Limb (tissue), 2 donors: ENCODE data around the gene ECT2L.

Experiments
- DNase-seq, 2 donors: peaks; one replicate each; pipeline ENCODE4 v3.0.0-alpha.2; 2016; ENCODE audit errors: extremely low spot score in 2 of 2

ECT2L gene

DNA sequence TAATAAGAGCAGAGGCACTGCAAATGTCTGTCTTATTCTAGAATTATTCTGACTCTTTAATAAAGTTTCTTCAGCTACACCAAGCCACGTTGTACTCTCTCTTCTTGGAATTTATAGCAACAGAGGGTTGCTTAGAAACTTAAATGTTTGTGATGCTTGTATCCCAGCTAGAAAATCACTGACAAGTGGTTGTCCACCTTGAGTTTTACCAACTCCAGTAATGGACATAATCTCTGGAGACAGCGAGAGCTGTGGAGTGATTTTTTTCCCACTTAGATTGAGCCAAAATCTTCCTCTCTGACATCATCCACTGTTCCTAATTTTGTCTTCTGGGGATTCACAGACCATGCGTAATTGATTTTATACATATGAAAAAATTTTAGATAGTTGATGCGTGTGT is 8.0 kb downstream of the ECT2L start:
- peak in 1 of 2 donors; percentile 83 for DNase-seq

DNA sequence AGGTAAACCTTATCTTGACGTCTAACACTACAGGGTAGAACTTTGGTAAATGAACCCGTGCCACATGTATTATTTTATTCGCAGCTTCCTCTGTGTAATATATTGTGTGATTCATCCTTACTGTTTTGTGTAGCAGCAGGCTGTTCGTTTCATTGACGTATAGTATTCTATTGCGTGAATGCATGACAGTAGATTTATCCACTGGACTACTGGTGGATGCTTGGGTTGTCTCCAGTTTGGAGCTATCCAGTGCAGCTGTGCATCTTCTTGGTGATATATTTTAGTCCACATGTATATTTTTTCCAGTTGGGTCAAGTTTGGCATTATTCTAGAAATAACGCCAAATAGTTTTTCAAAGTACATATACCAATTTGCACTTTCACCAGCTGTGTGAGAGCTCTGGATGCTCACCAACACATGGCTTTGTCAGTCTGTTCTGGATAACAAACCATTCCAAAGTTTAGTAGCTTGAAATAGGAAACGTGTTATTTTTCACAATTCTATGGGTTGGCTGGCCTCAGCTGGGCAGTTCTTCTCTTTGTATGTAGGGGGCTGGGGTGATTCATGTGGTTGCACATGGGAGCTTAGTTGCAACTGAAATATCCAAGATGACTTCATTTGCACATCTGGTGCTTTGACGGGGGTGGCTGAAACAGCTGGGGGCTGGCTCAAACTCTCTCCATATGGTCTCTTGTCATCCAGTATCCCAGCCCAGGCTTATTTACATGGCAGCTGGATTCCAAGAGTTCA is 9.3 kb downstream of the ECT2L start:
- DNase-seq = peak; percentile 52 to 81

DNA sequence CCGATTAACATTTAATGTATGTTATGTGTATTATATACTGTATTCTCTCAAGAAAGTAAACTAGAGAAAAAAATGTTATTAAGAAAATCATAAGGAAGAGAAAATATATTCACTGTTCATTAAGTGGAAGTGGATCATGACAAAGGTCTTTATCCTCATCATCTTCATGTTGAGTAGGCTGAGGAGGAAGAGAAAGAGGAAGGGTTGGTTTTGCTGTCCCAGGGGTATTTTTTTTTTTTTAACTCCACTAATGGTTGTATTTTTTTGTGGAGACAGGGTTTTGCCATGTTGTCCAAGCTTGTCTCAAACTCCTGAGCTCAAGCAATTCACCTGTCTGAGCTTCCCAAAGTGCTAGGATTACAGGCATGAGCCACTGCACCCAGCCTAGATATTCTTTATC is 11.0 kb downstream of the ECT2L start:
- no peak for DNase-seq

DNA sequence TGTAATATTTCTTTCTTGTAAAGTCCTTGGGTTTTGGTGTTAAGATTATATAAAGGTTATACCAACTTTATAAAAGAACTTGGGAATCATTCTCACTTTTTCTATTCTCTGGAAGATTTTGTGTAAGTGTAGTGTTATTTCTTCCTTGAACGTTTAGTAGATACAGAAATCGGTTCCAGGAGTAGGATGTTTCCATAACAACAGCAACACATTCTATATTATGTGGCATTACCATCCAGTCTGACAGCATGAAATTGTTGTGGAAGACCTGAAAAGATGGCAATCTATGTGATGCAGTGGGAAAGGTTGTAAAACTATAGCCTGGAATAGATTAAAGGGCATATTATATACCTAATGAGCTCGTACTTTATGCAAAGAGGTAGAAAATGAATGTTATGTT is 13.8 kb downstream of the ECT2L start:
- no peak for DNase-seq

DNA sequence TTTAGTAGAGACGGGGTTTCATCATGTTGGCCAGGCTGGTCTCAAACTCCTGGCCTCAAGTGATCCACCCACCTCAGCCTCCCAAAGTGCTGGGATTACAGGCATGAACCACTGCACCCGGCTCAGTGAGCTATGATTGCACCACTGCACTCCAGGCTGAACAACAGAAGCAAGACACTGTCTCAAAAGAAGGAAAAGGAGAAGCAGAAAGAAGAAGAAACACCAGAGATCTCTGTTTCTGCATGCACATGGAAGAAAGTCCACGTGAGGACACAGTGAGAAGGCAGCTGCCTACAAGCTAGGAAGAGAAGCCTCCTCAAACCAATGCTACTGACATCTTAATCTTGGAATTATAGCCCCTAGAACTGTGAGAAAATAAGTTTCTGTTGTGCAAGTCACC is 16.0 kb downstream of the ECT2L start:
- DNase-seq = no peak

DNA sequence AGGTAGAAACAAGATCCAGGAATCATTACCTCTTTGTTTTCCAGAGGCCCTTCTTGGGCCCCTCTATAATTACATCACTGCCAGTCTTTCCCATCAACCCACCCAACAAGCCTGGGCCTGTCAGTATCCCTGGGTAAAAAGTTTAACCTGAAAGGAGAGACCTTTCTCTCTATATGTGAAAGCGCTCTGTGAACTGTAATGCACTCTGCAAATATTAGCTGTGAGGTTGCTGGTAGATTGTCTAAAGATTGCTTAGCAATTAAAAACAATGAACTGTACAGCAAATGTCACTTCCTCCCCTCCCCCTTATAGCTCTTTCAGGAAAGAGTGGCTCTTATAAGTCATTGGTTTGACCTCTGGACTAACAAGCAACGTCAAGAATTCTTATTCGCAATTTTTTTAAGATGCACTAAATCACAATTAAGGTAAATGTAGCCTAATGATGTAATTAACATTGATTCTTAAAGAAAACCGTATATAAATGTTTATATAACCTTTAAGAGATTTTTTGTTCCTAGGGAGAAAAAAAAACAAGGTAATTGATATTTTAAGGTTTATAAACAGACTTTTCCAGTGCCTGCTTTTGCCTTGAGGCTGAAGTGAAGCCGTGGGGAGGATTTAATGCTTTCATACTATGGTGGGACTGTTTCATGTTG is 18.4 kb downstream of the ECT2L start:
- no peak for DNase-seq

DNA sequence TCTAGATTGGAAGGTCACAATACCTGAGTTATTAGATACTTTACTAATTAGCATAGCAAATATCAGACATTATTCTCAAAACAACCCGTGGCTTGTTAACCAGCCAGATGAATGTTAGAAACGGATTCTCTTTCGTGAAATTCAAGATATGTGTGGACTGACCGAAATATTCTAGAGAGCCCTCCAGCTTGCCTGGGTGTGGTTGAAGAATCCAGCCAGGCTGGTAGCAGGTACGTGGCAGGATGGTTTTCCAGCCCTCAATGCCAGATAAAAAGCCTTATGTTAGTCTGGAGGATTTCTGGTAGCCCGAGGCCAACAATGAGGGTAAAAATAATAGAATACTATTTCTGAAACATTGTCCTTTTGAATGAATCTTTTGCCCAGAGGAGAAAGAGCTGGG is 19.3 kb downstream of the ECT2L start:
- DNase-seq = no peak

DNA sequence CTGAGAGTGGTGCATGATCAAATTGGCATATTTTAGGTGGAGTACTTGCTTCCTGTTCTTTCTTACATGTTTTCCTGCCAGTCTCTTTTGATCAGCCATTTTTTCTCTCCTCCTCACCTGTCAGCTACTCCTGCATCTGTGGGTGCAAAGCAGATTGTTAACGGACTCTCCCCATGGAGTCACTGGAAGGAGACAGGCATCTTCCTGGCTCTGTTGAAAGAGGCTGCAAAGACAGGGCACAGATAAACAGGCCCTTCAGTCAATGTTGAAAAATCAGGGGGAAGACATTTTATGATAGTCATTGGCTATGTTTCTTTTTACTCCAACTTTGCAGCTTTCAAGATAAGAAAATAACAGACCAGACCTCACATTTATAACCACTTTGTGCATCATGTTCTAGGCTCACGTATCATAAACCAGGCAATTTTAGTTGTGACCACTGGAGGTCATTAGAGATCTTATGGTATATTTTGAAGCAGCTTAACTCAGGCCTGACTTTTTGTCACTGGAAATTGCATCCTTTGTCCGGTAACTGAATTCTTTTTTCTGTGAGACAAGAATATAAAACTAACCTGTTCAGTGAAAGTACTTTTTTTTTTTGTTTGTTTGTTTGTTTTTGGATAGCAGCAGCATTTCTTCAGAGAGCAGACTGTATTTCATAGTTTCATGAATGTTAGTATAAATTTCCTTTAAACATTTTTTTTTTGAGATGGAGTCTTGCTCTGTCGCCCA is 20.1 kb downstream of the ECT2L start:
- DNase-seq = peak in 1 of 2 donors; percentile 77

DNA sequence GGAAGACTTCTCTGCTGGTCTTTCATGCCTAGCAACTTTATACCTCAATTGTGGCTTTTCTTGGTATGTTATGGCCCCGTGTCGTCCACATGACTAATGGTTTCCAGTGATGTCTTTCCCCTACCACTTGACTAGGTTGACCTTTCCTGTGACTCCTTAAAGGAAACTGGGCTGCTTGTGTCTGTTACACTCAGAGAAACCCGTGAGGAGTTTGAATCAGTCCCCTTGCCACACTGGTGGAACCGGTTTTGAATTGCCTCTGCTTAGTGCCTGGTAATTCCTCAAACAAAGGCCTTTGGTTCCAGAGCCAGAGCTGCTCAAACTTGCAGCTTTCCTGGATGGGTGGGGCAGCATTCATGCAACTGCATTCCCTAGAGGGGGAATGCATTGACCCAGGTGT is 21.9 kb downstream of the ECT2L start:
- peak in 1 of 2 donors; percentile 36 for DNase-seq

DNA sequence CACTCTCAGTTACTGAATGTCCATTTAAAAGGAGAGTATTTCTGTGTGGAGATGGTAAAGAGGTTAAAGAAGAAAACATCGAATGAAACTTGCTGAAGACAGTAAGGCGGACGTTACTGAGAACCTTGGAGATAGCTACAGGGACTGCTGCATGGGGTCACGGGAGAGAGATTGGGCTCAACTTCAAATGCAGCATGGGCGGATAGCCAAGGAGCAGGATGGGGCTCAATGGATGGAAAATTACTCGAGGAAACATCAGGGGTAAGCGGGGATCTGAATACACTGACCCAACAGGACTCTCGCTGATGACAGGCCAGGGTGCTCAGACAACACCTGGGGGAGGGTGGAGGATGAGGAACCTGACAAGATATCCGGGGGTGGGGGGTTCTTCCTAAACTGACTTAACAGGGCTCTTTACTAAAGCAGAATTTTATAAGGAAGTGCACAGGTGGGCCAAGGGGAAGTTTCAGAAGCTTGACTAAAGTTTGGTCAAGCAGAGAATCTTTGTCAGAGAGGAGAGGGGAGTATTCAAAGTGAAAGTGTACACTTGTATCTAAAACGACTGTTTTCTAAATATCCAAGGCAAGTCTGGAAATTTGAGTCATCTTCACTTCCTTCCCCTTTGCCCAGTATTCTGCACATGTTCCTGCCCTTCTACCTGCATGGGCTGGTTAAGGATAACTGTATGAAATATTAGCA is 22.8 kb downstream of the ECT2L start:
- no peak for DNase-seq

DNA sequence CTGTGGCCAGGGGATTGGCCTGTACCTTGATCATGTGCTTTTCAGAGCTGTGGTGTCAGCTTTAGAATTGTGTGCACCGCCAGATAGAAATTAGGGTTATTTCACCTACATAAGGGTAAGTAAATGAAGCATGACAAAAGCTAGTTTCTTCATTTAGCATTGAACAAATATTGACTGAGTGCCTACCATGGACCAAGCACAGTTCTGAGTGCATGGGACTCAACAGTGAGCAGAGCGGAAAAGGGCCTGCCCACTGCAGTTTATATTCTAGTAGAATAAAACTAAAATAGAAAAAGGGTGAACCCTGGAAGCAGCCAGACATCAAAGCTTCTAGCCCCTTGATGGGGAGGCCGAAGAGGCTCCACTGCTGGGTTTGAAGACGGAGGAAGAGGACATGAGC is 25.6 kb downstream of the ECT2L start:
- DNase-seq = no peak

DNA sequence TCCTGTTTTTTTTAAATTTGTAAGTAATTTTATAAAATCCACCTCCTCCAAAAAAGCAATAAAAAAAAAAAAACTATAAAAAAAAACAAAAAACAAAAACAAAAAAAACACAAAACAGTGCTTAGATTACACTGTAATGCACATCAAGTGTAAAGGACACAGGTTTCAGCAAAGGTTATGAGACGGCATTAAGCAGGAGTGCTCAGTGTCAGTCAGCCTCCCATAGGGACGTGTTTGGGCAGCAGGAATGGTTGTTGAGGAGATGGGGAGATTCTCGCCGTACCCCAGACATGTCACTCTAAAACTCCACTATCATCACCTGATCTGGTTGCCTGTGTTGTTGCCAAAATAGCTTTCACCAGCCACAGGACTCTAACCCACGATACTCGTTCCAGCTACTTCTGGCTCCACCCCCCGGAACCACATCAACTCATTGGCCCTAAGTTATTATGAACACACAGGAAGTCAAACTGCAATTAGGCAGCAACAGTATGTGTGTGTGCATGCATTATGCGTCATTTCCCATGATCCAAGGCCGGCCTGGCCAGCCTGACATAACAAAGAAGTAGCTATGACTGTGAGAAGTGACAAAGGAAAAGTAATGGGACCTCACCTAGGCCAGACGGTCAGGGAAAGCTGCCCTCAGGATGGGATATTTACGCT is 28.7 kb downstream of the ECT2L start:
- DNase-seq = no peak

DNA sequence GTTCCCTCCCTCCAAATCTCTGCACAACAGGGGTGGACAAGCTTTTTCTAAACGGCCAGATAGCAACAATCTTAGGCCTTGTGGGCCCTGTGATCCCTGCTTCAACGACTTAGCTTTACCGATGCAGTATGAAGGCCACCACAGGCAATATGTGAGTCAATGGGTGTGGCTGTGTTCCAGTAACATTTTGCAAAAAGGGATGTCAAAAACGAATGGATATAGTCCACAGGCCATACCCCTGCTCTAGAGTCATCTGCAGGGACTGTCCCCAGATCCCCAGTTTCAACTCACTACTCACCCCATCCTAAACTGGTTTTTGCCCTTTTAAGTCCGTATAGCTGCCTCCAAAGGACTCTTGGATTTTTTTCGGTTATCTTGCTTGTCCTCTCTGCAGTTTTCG is 34.4 kb downstream of the ECT2L start:
- DNase-seq = no peak

DNA sequence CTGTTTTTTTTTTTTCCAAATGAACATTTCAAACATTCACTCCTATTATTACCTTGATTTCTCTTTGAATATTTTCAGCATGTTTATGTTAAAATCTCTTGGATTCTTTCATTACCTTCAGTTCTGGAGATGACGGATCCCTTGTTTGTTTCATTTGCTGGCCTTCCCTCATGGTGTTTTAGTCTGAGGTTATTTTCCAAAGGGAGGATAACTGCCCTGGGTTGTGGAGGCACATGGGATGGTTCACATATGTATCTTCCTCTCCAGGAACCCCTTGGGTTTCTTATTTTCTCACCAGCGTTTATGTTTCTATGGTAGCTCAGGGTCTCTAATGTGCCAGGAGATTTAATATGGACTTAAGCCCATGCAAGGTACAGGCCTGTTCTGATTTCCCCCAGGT is 36.3 kb downstream of the ECT2L start:
- DNase-seq = no peak

DNA sequence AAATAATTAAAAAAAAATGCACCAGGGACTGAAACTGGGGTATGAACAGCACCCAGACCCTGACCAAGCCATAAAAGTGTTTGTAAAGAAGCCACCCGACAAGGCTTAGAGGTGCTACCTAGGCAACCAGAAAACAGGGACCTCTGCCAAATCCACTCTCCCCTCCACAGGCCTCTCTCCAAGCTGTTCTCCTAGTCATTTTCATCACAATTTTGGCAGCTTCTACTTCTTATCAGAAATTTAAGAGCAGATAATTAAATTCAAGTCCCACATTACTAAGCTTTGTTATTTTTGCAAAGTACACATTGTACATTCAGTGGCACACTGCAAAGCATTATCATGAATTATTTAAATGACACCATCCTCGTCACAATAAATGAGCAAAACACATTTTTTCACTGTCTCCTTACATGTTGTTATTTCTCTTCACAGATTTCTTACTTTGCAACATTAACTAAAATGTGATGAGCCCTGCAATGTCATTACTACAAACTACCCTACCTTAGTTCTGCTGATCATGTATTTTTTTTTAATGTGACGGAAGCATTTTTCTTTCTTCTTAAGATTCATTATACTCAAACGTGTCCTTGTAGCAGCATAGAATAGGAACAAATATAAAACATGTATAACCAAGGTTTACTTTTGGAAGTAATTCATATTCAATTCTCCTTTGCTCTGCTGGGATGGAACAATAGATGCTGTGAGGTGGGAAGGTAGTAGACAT is 38.1 kb downstream of the ECT2L start:
- peak; percentile 63 to 64 for DNase-seq

DNA sequence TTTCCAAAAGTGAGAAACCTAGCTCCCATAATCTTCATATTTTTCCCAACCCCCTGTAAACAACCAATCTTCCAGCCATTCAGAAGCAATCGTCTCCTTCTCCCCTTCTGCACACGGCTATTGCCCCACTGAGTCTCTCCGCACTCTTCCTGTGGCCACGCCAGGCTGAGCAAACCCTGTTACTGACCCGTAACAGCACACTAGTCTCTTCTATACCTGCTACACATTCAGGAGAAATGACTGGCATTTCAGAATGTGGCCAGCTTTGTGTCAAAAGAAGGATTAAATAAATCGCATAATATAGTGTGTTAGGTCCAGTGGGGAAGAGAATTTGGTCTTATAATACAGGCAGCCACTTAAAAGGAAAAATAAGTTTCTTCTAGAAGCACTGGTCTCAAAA is 41.4 kb downstream of the ECT2L start:
- DNase-seq = no peak

DNA sequence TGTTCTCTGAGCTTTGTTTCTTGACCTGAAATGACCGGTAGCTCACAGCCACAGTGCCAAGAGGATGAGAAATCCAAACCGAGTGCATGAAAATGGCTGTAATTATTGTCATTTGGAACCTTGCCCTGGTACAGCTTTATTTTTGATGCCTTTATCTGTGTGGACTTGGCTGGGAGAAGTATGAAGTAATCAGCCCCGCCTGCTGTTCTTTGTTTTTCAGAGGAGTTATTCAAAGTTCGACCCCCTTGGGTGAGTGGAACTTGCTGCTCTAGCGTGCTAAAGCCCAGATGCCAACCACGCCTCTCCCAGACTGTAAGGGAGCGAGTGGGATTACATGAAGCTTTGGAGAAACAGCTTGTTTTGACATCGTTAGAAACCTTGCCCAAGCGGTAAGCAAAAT is 48.3 kb downstream of the ECT2L start:
- DNase-seq = peak in 1 of 2 donors; percentile 26

DNA sequence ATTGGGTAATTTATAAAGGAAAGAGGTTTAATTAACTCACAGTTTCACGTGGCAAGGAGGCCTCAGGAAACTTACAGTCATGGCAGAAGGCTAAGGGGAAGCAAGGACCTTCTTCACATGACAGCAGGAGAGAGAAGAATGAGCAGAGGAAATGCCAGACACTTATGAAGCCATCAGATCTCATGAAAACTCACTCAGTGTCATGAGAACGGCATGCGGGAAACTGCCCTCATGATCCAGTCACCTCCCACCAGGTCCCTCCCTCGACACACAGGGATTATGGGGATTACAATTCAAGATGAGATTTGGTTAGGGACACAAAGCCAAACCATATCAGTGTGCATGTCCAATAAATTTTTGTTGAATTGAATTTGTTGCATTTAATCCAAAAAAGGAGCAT is 52.0 kb downstream of the ECT2L start:
- DNase-seq = no peak

DNA sequence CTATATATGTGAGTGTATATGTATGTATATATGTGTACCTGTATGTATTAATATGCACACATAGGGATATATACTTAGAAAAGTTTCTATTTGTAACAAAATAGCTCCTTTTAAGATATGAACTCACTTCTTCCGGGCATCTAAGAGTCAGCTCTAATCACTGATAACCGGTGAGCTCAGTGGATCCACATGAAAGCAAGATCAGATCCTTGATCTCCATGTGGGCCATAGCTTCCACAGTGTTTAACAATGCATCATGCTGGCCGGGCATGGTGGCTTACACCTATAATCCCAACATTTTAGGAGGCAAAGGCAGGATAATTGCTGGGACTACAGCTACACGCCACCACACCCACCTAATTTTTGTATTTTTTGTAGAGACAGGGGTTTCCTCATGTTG is 52.6 kb downstream of the ECT2L start:
- DNase-seq = no peak

DNA sequence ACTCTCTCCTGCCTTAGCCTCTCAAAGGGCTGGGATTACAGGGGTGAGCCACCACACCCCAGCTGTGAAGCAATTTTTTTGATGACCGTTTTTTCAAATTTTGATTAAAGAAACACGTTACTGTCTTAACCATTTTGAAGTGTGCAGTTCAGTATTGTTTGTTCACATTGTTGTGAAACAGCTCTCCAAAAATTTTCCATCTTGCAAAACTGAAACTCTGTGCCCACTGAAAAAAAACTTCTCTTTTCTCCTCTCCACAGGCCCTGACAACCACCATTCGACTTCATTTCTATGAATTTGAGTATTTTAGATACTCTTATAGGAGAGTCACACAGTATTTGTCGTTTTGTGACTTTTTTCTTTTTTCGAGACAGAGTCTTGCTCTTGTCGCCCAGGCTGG is 53.9 kb downstream of the ECT2L start:
- no peak for DNase-seq

DNA sequence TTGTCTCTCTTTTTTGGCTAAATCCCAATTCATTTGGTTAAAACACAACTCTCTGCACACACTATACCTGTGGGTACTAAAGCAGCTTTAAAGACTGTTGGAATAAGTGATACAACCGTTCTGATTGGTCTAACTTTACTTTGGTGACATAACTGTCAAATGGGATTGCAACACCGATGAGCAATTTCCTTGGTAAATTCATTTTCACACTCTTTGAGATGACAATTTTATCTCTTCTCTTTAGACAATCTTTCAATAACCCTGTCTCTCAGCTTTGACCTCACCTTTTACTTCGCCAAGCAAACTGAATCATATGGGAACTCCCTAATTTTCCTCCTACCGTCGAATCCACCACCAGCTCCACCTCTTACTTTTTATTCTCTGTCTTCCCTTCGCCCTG is 60.8 kb downstream of the ECT2L start:
- DNase-seq = no peak
